LNCAP (cell line): ENCODE data around the gene SCN2A.

ENCODE experiments used
- TF ChIP-seq, protein P1 (sequence below): fragments of 450-650 bp; IDR thresholded peaks from 2 replicates; pipeline ENCODE4 v1.5.1; 2017; ENCODE audit warnings: mild to moderate bottlenecking

Gene SCN2A

GRCh38 chr2:165294912-165295311 lies 55.7 kb downstream of the SCN2A start:
- TF ChIP-seq, protein P1, sequence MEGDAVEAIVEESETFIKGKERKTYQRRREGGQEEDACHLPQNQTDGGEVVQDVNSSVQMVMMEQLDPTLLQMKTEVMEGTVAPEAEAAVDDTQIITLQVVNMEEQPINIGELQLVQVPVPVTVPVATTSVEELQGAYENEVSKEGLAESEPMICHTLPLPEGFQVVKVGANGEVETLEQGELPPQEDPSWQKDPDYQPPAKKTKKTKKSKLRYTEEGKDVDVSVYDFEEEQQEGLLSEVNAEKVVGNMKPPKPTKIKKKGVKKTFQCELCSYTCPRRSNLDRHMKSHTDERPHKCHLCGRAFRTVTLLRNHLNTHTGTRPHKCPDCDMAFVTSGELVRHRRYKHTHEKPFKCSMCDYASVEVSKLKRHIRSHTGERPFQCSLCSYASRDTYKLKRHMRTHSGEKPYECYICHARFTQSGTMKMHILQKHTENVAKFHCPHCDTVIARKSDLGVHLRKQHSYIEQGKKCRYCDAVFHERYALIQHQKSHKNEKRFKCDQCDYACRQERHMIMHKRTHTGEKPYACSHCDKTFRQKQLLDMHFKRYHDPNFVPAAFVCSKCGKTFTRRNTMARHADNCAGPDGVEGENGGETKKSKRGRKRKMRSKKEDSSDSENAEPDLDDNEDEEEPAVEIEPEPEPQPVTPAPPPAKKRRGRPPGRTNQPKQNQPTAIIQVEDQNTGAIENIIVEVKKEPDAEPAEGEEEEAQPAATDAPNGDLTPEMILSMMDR: no peak

GRCh38 chr2:165295643-165296042 lies 56.4 kb downstream of the SCN2A start:
- TF ChIP-seq, protein P1: no peak

- TF ChIP-seq, protein P1: no peak
Measured at GRCh38 chr2:165305391-165306096, 66.3 kb downstream of the SCN2A start.

GRCh38 chr2:165307317-165307716 lies 68.1 kb downstream of the SCN2A start:
- TF ChIP-seq, protein P1: no peak

DNA sequence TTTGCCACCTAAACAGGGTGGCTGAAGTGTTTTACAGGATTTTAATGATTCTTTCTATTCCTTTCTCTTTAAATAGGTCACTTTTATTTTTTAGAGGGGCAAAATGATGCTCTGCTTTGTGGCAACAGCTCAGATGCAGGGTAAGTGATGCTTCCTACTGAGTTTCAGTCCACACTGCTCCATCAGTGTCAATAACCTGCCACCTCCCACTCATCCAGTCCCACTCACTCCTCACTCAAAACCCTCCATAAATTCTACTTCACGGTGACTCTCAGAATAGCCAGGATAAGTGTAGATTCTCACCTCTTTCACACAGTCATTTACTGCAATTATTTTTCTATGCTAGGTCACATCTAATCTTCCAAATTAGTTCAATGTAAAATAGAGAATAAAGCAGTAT lies 72.7 kb downstream of the SCN2A start:
- TF ChIP-seq, protein P1: no peak

DNA sequence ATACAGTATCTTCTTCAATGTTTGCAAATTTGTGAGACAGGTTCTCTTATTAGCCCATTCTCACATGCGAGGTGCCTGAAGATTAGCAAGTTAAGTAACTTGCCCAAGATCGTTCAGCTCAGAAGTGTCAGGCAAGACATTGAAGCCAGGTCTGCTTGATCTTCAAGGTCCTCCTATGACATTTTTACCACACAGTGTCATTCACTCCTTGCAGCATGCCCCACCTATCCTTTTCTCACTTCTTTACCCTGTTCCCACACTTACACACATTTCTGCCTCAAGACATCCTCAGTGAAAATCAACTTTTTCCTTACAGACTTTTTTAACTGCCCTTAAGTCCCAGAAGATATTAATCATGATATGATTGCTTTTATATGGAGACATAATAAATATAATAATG lies 73.8 kb downstream of the SCN2A start:
- TF ChIP-seq, protein P1: no peak

DNA sequence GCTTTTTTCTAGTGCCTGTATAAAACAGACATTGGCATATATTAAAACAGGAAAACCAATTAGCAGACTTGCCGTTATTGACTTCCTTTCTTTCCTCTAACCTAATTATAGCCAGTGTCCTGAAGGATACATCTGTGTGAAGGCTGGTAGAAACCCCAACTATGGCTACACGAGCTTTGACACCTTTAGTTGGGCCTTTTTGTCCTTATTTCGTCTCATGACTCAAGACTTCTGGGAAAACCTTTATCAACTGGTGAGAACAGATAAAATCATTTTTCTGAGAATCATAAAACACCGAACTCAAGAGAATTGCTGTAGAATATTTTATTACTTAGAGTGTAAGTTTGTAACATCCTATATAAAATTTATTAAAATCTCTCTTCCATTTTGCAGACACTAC lies 74.3 kb downstream of the SCN2A start:
- TF ChIP-seq, protein P1: no peak

DNA sequence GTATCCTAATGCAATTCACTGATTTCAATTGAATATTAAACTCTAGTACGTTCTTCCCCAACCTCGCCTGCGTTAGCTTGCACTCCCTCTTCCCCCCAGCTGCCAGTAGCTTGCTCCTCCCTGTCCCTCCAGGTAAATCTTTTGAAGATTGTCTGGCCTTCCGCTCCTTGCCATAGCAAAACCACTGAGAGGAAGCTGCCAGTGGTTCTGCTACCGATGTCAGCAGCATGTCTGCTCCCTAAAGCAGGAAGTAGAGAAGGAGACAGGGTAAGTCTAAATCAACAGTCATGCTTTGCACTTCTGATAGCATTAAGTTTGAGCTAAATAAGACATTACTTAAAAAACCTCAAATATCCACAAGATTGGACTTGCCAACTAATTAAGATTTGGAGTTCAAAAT lies 89.1 kb downstream of the SCN2A start:
- TF ChIP-seq, protein P1: no peak
